NCI-H1105 treated with DMSO at 0.1 percent for 48 hours (cell line): Measurements from ENCODE around the gene OR51T1.
"Not testable (repeated sequence)": the region's sequence is repeated elsewhere in the genome, so short reads cannot be mapped to it uniquely, and the experiment has no call there.

Experiments used
- DNase-seq: peaks from one replicate; lab custom pipeline; 2025; lab: John Stamatoyannopoulos, UW

Gene OR51T1, protein sequence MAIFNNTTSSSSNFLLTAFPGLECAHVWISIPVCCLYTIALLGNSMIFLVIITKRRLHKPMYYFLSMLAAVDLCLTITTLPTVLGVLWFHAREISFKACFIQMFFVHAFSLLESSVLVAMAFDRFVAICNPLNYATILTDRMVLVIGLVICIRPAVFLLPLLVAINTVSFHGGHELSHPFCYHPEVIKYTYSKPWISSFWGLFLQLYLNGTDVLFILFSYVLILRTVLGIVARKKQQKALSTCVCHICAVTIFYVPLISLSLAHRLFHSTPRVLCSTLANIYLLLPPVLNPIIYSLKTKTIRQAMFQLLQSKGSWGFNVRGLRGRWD

DNA sequence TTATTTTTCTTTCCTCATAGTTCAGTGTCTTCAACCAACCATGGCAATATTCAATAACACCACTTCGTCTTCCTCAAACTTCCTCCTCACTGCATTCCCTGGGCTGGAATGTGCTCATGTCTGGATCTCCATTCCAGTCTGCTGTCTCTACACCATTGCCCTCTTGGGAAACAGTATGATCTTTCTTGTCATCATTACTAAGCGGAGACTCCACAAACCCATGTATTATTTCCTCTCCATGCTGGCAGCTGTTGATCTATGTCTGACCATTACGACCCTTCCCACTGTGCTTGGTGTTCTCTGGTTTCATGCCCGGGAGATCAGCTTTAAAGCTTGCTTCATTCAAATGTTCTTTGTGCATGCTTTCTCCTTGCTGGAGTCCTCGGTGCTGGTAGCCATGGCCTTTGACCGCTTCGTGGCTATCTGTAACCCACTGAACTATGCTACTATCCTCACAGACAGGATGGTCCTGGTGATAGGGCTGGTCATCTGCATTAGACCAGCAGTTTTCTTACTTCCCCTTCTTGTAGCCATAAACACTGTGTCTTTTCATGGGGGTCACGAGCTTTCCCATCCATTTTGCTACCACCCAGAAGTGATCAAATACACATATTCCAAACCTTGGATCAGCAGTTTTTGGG lies at the start of gene OR51T1:
TSS of gene OR51T1 (plus strand) at position 41 of the 641 bp plus-strand sequence. CDS start at position 41, 0 bp downstream.
- no peak for DNase-seq

DNA sequence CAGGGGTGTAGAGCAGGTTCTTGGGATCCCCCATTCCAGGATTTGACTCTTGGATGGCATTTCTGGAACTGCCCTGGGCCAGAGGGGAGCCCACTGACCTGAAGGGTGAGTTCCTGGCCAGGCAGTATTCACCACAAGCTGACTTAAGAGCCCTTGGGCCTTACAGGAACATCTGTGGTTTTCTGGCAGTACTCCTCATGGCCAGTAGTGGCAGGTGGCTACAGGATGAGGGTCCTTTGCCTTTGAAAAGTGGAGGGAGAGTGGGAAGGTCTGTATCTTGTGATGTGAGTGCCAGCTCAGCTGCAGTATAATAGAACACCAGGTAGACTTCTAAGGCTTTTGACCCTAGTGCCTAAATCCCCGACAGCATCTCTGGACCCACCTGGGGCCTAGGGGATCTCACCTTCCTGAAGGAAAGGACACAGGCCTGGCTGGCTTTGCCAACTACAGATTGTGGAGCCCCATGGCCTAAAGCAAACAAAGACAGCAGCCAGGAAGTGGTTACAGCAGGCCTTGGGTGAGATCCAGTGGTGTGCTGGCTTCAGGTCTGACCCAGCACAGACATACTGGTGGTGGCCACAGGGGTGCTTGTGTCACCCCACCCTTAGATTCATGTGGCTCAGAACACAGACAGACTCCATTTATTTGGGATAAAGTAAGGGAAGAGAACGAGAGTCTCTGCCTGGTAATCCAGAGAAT lies 41.7 kb upstream of the OR51T1 start:
- DNase-seq = no peak

DNA sequence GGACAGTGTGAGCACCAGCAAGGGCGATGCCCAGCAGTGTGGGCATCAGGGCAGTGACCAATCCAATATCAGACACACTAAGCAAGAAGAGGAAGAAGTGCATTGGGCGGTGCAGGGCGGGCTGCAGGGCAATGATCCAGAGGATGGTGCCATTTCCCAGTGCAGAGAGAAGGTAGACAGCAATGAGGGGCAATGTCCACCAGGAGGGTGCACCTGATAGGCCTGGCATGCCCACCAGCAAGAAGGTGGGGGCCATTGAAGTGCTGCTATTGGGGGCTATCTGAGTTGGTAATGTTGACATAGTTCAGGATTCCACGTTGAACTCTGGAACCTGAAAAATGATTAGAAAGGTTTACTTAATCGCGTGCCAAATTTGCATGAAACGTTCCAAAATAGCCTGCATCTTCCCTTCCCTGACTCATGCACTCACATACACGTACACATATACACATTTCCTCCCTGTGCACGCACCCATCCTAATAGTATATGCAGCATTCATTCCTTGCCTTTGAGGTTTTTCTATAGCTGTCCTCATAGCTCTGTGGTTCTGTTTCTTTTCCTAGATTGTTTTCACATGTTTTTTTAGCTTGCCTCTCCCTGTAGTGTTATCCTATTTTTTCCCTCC lies 32.7 kb upstream of the OR51T1 start, which contains the start of gene OR51S1:
TSS of gene OR51S1 (minus strand) at position 301 of the 625 bp plus-strand sequence. CDS start at position 301, 0 bp downstream.
- DNase-seq = no peak

DNA sequence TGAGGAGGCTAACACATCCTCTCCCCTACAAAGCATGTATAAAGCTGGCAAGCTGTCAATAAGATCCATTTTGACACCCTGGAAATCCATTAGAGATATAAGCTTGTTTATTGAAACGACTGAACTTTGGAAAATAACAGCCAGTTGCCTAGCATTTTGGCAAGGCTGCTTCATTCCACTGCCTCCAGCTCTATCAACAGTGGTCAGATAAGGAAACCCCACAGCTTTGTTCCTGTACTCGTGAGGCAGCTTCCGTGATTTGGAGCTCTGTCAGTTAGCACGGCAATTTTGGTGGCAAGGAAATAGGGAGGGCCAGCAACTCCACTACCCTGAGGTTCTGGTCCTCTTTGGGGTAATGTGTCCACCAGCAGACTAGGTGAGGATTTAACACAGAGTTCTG lies 30.7 kb upstream of the OR51T1 start:
- no peak for DNase-seq

DNA sequence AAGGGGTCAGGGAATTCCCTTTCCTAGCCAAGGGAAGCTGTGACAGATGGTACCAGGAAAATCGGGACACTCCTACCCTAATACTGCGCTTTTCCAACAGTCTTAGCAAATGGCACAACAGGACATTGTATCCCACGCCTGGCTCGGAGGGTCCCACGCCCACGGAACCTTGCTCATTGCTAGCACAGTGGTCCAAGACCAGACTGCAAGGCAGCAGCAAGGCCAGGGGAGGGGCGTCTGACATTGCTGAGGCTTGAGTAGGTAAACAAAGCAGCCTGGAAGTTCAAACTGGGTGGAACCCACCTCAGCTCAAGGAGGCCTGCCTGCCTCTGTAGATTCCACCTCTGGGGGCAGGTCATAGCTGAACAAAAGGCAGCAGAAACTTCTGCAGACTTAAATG lies 27.4 kb upstream of the OR51T1 start:
- not testable (repeated sequence) for DNase-seq

DNA sequence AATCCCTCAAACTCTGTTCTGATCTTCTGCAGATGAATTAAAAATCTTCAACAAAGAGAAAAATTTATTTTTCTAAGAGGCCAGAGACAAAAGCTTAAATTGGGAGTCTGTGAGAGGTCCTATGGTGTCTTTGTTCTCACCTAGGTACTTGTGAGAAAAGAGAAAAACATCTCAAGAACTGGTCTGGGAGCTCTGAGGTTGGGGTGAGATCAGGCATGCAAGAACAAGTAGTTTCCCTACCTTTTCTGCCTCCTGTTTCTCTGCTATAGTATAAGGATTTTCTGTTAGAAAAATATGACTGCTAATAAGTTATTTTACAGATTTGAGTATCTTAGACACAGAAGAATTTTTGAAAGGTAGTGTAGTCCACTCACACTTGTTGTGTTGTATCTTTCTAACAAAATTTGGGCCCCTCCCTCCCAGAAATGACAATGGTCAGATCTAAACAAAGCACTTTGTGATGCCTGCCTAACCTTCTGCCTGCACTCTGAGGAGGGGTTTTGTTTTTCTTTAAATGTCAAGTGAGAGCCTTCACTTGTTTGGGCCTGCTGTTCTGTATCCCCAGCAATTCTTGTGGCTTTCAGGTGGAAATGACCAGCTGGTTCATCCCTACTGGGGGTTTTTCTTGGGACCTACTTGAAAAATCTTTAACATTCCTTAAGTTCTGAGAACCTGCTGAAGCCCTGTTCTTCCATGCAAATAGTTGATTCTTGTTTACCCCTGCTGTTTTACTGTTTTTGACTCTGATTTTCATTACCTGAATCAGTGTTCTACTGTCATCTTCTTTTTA lies 19.1 kb upstream of the OR51T1 start:
- DNase-seq = no peak

DNA sequence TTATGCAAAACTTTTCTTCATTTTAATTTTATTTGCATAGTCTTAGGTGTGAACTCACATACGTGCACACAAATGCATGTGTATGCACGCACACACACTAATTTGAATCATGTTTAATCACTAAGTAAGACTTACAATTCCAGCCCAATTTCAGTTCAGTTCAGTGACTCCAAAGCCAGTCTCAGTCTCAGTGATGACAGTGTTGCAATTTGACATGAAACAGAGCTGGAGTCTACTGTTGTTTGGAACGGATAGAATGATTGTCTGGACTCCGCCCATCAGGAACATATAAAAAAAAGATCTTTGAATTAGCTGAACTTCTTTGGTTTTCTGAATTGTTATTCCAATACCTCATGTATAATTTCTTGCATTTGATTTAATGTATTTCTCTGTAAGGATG lies 17.8 kb upstream of the OR51T1 start:
- no peak for DNase-seq

DNA sequence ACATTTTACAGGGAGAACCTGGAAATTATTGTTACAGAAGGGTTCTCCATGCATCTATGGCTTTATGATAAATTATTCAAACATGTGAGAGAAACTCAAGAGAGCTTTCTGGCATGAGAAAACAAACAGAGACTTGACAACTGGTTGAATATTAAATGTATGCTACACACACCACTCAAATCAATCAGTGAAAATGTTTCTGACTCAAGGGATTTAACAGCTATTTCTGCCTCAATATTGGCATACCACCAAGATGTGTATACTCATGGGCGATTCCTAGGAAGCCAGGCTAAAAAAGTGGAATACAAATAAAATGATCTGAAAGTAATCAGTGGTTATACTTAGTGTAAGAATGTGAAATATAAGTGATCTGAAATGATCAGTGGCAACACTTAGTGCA lies 15.8 kb upstream of the OR51T1 start:
- DNase-seq = no peak

DNA sequence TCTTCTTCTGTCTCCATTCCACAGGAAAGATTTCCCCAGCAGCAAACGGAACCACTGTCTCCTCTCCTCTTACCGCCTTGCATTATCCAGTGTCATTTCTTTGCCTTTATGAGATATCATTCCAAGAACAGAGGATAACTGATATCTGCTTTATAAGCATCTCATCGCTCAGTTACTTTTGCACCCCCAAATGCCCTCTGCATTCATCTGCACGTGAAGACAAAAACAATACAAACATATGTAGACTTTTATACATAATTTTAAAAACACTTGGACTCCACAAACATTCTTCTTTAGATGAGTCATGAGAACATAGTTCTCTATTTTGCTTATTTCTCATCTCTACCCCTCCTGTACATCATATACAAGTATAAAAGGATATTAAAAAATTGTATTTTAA lies 512 bp upstream of the OR51T1 start:
- no peak for DNase-seq

DNA sequence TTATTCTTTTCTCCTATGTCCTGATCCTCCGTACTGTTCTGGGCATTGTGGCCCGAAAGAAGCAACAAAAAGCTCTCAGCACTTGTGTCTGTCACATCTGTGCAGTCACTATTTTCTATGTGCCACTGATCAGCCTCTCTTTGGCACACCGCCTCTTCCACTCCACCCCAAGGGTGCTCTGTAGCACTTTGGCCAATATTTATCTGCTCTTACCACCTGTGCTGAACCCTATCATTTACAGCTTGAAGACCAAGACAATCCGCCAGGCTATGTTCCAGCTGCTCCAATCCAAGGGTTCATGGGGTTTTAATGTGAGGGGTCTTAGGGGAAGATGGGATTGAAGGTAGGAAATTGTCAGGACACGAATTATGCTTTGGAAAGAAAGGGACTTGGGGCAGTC lies 843 bp downstream of the OR51T1 start:
- no peak for DNase-seq

DNA sequence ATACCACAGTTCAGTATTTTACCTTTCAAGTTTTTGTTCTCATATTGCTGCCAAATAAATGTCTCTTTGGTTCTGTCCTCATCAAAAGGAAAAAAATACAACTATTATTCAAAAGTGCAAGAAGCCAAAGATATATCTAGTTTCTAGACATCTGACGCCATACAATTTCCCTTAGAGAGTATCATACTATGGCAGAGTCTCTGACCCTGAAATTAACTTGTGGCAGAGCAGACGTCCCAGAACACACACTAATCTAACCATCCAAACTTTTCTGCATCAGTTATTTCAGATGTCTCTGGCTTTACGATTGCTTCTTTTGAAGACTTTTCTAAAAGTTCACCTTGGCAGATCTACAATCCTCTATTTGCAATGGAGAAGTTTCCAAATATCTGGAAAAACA lies 2.7 kb downstream of the OR51T1 start:
- DNase-seq = no peak

DNA sequence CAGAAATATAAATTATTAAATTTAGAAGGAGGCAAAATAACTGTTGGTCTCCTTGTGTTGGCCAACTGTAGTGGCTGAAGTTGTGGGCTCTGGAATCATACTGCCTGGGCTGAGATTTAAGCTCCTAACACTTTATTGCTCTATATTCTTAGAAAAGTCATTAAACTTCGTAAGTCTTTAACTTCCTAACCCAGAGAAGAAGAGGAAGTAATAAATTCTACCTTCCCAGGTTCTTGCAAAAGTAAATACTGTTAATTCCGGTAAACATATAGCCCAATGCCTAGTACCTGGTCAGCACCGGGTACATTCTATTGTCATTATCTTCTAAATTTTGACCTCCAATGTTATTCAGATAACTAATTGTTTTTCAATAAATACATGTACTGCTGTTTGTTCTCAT lies 4.5 kb downstream of the OR51T1 start:
- DNase-seq = no peak

DNA sequence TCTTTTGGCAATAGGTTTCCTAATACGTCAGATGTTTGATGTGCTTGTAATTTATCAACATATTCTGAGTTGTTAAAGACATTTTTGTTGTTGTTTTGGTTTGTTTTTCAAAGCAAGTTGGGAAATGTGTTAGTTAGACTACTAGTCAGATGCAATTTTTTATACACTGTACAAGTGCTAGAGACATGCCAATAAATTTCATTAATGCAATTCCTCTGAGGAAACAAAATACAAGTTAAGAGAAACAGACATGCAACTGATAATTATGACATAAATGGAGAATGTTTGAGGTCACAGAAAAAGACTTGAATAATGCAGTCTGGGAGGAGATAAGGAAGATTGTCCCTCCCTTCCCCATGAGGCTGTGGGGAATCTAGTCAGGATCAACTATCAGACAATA lies 5.9 kb downstream of the OR51T1 start:
- no peak for DNase-seq

DNA sequence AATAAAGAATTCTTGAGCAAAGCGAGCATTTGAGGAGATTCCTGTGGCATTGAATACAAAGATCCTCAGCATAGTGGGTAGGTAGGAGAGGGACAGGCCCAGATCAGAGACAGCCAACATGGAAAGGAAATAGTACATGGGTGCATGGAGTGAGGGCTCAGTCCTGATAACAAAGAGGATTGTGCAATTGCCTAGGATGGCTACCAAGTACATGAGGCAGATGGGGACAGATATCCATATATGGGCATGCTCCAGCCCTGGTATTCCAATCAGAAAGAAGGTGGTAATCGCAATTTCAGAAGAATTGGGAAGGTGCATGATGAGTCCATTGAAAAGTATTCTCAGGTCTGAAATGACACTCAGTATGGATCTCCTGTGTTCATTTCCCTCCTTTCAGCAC lies 8.6 kb downstream of the OR51T1 start:
- DNase-seq = no peak

DNA sequence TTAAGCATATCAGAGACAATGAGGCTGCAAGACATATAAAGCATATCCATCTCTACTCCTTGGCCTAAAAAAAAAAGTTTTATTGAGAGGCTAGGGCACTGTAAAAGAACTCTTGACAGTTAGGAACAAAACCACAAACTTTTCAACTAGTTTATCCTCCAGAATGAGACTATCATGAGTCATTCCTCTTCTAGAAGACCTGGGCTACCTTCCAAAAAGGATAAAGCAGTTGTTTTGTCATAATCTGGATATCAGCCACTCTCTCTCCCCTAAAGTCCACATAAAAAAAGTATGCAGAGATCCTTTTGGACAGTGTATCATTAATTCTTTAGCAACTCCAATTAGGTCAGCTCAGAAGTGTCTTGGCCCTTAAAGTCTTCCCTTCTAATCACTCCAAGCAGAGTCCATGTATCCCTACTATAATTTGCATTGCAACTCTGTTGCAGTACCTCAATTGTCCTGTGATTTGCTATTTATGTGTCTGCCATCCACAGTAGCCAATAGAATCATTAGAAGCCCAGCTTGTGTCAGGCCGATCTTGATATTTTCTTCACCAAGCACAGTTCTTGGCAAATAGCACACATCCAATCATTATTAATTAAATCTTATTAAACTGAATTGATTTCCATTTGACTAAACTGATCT lies 10.4 kb downstream of the OR51T1 start:
- no peak for DNase-seq

DNA sequence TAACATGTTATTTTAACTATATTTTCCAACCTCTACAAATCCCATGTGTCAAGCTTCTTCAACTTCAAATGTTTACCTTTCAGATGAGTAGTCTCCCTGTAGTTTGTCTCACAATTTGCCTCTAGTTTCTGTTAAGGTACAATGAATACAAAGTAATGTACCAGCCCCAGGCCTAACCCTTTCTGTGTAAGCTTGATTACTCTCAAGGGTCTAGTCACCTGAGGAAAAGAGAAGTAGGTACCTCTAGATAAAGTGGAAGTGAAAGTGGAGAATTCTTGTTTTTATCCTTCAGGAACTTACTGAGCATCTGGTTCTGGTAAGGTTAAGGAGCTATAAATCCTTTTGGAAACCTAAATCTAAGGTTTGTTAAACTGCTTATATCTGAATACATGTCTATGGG lies 21.8 kb downstream of the OR51T1 start, which contains the start of gene OR51A7:
TSS of gene OR51A7 (plus strand) at position 300 of the 400 bp plus-strand sequence. CDS start 3,587 bp downstream, outside the sequence.
- DNase-seq = no peak

DNA sequence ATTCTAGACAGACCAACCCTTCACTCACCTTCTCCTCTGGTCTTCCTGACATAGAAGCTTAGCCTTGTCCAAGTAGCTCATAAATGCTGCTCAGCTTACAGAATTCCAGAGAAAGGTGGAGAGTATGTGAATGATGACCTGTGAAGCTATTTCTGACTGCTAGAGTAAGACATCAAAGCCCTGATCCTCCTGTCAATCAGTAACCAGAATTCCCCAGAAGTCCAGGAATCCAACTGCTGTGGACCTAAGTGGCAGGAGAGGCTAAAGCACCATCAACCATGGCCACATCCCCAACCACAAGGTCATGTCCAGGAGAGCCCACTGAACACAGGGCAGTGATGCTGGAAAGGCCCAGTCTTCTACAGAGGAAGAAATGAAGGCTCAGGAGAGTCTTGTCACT lies 34.9 kb downstream of the OR51T1 start:
- no peak for DNase-seq

DNA sequence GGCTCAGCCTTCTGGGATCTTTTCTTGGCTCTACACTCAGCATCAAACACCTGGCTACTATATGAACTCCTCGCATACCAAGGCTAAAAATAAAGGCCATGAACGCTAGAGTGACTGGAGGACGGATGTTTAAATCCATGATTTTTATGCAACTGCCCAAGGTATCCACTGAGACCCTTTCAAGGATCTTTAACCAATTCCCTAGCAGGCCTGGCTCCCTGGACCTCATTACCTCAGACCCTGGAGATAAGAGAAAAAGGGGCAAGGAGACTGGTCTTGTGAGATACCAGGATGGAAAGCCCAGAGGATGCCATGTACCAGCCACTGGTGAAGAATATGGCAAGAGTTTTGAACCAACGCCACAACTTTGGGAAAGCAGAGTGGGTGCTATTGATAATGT lies 37.5 kb downstream of the OR51T1 start, which contains the start of gene OR51G2:
TSS of gene OR51G2 (minus strand) at position 101 of the 400 bp plus-strand sequence. CDS start 3,687 bp downstream, outside the sequence.
- DNase-seq = no peak

DNA sequence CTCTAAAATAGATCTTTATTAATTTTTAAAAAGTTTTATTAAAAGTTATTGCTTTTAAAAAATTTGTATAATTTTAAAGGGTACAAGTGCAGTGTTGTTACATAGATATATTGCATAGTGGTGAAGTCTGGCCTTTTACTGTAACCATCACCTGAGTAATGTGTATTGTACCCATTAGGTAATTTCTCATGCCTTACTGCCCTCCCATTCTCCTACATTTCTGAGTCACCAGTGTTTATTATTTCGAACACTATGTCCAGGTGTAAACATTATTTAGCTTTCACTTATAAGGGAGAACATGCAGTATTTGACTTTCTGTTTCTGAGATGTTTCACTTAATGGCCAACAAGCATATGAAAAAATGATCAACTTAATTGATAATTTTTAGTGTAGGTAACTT lies 40.1 kb downstream of the OR51T1 start:
- DNase-seq = no peak

DNA sequence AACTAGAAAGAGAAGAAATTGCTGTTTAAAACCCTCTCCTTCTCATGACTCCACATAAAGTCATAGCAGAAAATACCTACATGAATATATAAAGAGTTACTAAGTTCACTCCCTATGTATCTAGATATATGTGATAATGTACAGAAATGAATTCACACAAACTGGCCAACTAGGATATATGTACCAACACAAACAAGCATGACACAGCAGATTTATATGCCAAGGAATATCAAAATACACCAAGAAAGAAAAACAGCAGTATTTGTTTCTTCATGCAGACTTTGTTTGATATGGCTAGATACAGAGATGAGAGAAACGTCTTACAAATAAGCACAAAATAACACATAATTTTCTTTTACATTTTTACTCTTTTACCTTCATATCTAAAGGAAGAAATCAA lies 40.6 kb downstream of the OR51T1 start:
- DNase-seq = no peak

DNA sequence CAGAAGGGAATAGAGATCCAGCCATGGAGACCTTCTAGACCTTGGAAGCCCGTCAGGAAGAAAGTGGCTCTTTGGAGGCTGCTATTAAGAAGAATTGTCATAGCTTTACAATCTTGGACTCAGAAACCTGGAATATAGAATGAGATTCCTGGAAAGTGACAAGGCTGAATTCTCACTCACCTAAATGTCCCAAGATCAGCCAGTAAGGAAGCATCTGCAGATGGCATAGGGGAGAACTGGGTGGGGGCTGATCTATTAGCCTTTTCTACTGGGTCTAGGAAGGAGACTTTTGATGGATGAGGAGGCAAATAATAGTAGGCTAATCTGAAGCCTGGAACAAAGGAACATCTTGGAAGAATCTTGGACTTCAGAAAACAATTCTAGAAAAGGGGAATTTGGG lies 42.5 kb downstream of the OR51T1 start, which contains the start of gene OR51G1:
TSS of gene OR51G1 (minus strand) at position 101 of the 400 bp plus-strand sequence. CDS start at position 101, 0 bp downstream.
- DNase-seq = no peak
